ENCODE data around the gene DDX24.

Gene DDX24

DNA sequence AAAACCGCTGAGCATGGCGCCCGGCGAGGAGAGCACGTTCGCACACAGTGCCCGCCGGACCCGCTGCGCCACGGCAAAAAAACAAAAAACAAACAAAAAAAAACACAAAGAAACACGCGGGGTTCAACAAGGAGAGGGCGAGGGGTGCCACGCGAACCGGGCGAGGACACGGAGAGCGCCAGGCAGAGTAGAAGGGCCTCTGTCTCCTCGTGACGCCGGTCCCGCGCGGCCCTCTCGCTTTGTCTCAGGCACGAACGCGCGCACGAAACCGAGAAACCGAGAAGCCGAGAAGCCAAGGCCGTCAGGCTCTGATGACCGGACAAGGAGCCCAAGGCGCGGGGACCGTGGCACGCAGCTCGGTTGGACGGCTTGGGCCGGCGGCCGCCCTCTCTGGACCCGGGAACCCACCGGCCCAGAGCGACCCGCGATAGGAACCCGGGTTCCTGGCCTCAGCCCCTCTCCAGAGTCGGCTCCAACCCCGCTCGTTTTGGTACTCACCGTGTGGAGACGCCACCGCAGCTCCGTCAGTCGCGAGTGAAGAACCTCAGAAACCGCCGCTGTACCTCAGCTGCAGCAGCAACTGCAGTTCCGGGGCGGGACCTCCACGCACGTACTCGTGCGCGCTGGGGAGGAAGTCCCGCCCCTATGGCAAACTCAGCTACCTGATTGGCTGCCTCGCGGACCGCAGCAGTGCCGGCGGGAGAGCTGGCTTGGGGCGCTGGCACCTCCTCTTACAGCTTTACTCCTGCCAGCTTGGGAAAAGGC lies at the start of gene DDX24, which contains the start of gene IFI27L1:
Gene DDX24, minus strand, starts transcription at position 582 of the 765 bp plus-strand sequence. CDS start 1,460 bp downstream, outside the sequence.
Gene IFI27L1, plus strand, starts transcription at position 690 of the 765 bp plus-strand sequence. CDS start 15,628 bp downstream, outside the sequence.
- peak; percentile 88 for DNase-seq

GRCh38 chr14:94129758-94130414 lies 48.9 kb upstream of the DDX24 start:
- peak; percentile 36 for DNase-seq

DNA sequence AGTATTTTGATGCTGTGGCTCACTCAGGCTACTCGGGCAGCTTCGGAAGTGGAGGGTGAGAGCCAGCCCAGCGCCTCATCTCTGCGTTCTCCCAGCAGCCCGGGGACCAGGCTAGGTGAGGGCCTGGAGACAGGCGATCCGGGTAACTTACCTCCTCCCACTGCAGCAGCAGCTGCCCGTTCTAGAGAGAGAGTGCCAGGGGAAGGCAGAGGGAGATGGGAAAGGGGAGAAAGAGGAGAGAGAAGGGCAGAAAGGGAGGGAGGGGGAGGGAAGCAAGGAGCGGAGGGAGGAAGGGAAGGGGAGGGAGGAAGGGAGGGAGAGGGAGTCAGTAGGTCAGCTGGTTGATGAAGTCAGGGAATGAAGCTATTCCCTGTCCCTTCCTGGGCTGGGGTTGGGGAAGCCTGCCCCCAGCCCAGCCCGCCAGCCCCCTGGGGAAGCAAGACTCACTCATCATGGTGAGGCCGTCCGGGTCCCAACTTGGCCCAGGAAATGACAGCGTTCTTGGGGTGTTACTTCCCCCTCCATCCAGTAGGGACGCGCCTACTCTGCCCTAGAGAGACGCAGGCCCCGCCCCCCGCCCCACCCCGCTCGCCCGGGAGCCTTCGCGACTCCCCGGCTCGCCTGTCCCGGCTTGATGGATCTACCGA lies 48.2 kb upstream of the DDX24 start, which contains the start of gene IFI27L2:
Gene IFI27L2, minus strand, starts transcription at position 494 of the 647 bp plus-strand sequence. Its CDS starts 40 bp downstream, at position 454.
- peak; percentile 81 for DNase-seq

GRCh38 chr14:94128216-94128839 lies 47.3 kb upstream of the DDX24 start:
- no peak for DNase-seq

DNA sequence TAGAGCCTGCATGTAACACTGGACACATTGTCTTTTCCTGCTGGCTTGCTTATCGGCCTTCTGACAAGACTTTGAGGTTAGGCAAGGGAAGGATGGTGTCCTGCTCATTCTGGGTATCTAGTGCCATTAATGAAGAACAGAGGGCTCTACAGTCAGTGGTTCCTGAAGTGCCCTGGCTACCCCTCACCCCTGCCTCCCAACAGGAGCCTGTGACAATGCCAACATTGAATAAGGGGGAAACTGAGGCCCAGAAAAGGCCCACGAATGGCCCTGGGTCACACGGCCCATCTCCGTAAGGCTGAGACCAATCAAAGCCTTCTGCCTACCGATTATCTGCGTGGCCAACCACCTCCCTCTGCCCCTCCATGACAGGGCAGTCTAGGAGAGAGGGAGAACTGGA lies 46.3 kb upstream of the DDX24 start:
- no peak for DNase-seq

- no peak for DNase-seq
Observed at GRCh38 chr14:94126800-94127199, 45.8 kb upstream of the DDX24 start.

DNA sequence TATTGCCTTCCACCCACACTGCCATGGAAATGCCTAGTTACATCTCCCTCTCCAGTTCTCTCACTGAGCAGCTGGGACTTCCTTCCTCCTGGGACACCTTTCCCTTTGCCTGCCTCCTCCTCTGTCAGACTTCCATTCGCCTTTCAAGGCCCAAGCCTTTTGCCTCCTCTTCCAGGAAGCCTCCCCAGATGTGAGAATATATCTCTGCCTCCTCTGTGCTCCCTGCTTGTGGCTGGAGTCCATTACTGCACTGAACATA lies 45.3 kb upstream of the DDX24 start:
- no peak for DNase-seq

GRCh38 chr14:94125659-94126418 lies 44.8 kb upstream of the DDX24 start:
- DNase-seq = no peak

- DNase-seq = no peak
Observed at GRCh38 chr14:94124582-94125377, 43.8 kb upstream of the DDX24 start.

GRCh38 chr14:94123868-94124267 lies 42.9 kb upstream of the DDX24 start:
- no peak for DNase-seq

DNA sequence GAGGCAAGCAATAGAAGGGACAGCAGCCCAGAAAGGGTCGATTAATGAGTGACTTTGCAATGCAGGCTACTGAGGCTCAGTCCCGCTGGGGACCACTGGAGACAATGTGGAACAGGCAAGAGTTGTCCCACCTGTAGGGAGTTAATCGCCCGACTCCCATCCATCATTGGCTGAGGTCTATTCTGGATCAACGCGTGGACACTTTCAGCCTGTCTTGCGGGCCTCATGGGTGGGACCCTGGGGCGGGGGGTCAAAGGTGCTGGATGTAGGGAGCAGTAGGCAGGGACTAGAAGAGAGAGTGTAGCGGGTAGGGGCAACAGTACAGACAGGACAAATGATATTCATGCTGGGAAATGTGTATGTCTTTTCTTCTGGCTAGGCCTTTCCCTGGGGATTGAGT lies 42.3 kb upstream of the DDX24 start:
- no peak for DNase-seq

DNA sequence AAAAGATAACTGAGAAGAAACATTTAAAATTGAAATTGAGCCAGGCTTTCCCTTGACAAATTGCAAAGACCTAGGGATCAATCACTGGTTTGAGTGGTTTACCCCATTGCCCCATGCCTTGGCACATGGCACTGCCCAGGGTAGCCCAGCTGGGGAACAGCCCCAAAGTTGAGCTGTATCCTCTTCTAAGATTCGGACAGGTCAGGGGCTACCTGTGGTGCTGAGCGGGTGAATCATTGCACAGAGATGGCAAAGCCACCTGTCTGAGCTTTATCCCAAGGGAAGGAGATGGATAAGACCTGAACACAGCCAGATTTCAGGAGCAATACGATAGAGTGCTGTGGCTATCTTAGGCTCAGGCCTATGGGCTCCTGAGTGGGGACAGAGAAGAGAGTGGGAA lies 41.4 kb upstream of the DDX24 start:
- no peak for DNase-seq

GRCh38 chr14:94121485-94121884 lies 40.5 kb upstream of the DDX24 start:
- DNase-seq = no peak

DNA sequence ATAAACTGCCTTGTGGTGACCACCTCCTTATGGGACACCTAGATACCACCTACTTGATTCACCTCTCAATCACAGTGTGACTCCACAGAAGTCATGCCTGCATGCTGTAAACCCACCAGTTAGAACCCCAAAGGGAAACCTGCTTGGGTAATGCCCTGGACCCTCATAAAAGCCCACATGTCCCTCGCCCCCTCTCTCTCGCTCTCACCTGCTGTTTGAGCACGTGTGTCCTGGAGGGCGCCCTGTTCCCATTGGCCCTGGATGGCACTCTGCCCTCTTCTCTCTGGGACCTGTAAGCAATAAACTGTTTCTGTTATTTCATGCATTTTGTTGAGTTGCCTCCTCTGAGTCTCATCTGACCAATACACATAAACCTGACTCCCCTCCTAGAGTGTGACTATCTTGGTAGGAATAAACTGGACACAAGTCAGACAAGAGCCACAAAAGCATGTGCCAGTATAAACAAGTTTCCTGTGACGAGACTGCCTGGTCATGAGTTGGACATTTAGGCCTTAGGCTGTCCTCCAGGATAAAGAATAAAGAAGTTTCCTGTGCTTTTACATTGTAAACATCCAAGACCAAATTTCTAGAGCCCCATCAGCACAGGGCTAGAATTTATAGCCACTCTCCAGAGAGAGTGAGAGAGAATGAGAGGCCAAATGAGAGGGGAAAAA lies 39.8 kb upstream of the DDX24 start:
- DNase-seq = no peak

DNA sequence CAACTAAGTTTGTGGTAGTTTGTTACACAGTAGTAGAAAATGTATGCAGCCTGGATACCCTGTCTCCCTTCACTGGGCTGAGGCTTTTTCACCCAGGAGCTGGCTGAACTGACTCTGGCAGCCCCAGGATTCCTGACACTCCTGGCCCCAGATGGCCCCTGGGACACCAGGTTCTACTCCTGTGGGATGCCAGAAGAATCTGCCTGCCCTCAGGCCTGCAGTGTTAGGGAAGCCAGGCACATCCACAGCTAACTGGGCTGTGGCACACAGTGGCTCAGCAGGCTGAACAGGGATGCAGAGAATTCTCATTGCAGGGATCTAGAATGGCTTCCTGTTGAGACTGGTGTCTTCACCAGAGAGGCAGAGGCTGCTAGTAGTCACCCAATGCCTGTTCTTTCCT lies 38.1 kb upstream of the DDX24 start:
- DNase-seq = no peak

- no peak for DNase-seq
Observed at GRCh38 chr14:94117856-94118255, 36.9 kb upstream of the DDX24 start.

- no peak for DNase-seq
Observed at GRCh38 chr14:94116701-94117100, 35.7 kb upstream of the DDX24 start.

- DNase-seq = no peak
Observed at GRCh38 chr14:94115631-94116030, 34.6 kb upstream of the DDX24 start.

DNA sequence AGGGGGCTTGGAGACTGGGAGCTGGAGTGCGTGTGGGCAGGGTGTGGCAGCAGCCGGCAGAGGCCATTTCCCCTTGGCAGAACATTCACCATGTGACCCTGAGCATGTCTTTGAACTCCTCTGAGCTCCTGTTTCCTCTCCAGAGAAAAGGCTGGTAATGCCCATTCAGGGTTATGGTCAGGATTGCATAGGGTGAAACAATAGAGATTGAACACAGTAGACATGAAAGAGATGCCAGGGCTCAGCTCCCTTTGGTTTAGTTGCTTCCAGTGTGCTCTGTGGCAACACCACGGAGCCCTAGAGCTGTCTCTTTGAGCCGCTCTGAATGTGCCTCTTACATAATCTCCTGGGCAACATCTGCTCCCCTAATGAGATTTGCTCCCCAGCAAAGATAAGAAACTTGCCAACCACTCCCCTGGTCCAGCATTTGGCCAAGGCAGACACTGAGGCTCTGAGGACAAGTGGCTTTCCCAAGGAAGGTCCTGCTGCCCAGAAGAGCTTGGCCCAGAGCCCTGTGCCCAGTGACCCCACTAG lies 34.1 kb upstream of the DDX24 start:
- peak; percentile 44 for DNase-seq

DNA sequence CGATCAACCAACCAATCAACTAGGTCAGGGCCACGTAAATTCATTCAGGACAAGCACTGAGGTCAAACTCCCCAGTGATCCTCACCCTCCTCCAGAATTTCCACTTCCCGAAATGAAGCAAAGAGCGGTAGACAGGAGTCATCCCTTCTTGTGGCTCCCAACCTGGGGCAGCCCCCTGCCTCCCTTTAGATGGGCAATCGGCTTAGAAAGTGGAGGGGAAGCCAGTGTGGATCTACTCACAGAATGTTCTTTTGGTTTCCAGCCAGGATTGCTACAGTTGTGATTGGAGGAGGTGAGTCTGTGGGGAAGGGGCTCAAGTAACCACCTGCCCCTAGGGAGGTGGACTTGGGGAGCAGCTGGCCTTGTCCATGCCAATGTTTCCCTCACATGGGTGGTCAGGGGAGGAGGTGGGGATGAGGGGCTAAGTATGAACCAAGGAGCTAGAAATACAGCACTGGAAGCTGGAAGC lies 33.6 kb upstream of the DDX24 start:
- no peak for DNase-seq

Data from DMS153 (cell line).